Natural killer cell (primary cell): Measurements from ENCODE around the gene CCDC88B. TPM values are rescaled to one million over a fixed set of nuclear protein-coding genes. Genes with fewer than 3 reads are reported as not detected.

ENCODE experiments used
- ATAC-seq, 3 donors: fragments of 150-1000 bp in 2 of 3; fragments of 200-7000 bp in 1 of 3; cut with Tn5 transposase; 1 replicate in 1 of 3; 2 replicates in 2 of 3; pipeline ENCODE4 v1.10.0; 2021; ENCODE audit warnings: mild to moderate bottlenecking in 2 of 3, moderate library complexity in 2 of 3
- DNase-seq, 2 donors: peaks; one replicate each; pipeline versions ENCODE4 v3.0.0 to v3.0.0-alpha.2; 2013 to 2021; ENCODE audit warnings: mixed read lengths in 1 of 2
- H3K27ac ChIP-seq: one replicate; pipeline ENCODE4 v1.5.1; 2013; ENCODE audit warnings: mild to moderate bottlenecking, low read length
- H3K27me3 ChIP-seq: one replicate; pipeline ENCODE4 v1.6.1; 2013; ENCODE audit warnings: low read length; ENCODE audit not compliant: control insufficient read depth, insufficient read depth
- H3K36me3 ChIP-seq: one replicate; pipeline ENCODE4 v1.6.1; 2013; ENCODE audit warnings: low read length; ENCODE audit not compliant: control insufficient read depth, insufficient read depth
- H3K4me1 ChIP-seq: one replicate; pipeline ENCODE4 v1.6.1; 2013; ENCODE audit warnings: low read length; ENCODE audit not compliant: control insufficient read depth, insufficient read depth
- H3K4me3 ChIP-seq: one replicate; pipeline ENCODE4 v1.5.1; 2013; ENCODE audit warnings: low read length
- H3K9me3 ChIP-seq: one replicate; pipeline ENCODE4 v1.6.1; 2013; ENCODE audit warnings: low read length; ENCODE audit not compliant: control insufficient read depth, insufficient read depth
- H3K27ac Mint-ChIP-seq, 2 donors: one replicate each; pipeline ENCODE4 v1.8.0; 2022; ENCODE audit warnings: mild to moderate bottlenecking in 2 of 2, mixed read lengths in 2 of 2, moderate library complexity in 1 of 2
- H3K27me3 Mint-ChIP-seq, 2 donors: one replicate each; pipeline ENCODE4 v1.8.0; 2022; ENCODE audit warnings: low read depth in 2 of 2, mixed read lengths in 2 of 2
- H3K36me3 Mint-ChIP-seq: one replicate; pipeline ENCODE4 v1.8.0; 2022; ENCODE audit warnings: mixed read lengths
- H3K4me1 Mint-ChIP-seq, 2 donors: one replicate each; pipeline ENCODE4 v1.8.0; 2022; ENCODE audit warnings: mixed read lengths in 2 of 2
- H3K4me3 Mint-ChIP-seq: one replicate; pipeline ENCODE4 v1.8.0; 2022; ENCODE audit warnings: mild to moderate bottlenecking, moderate library complexity, mixed read lengths
- H3K9me3 Mint-ChIP-seq, 2 donors: one replicate each; pipeline ENCODE4 v1.8.0; 2022; ENCODE audit warnings: mixed read lengths in 2 of 2
- WGBS: methylation state at CpG from one replicate; pipeline ENCODE4 v1.1.7; 2013; ENCODE audit warnings: missing lambda C conversion rate; ENCODE audit not compliant: insufficient coverage; 5-methylcytosine and 5-hydroxymethylcytosine counted together
- intact Hi-C: fragments of 100-400 bp; cut with micrococcal nuclease; formaldehyde crosslinking; loops from one replicate; pipeline ENCODE4 v1.14.2; 2022
- total RNA-seq, 4 donors: library from RNA; stranded (reverse); fragments of 120-200 nt in 1 of 4; gene quantifications; one replicate each; pipeline versions ENCODE4 v1.2.3 to v1.2.4, GENCODE V29; 2013 to 2022
- TF ChIP-seq, protein P1 (sequence below): fragments of 200-600 bp; IDR thresholded peaks from one replicate; pipeline ENCODE4 v1.8.0; 2022; ENCODE audit warnings: antibody characterized with exemption

CCDC88B gene
- total RNA-seq, 3 donors from 2014 or later (not counting 1 experiment from before 2014, with no cell fraction given), result 262 to 276 (median 272) TPM

DNA sequence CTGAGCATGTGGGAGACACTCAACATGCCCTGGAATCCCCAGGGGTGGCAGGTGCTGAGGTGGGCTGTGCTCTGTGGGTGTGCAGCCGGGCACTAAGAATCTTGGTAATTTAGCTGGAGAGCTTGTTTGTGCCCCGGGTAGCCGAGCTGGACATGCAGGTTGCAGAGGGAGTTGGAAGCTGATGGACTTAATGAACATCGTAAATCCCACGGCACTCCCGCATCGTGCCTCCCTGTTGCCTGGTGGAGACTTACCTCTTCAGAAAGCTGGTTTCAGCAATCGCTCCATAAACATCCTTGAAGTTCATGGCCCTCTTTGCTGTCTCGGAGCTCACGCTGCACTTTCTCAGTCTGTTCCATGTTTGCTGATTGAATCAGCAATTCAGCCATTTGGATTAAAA lies 48.9 kb downstream of the CCDC88B start:
- TF ChIP-seq, protein P1, sequence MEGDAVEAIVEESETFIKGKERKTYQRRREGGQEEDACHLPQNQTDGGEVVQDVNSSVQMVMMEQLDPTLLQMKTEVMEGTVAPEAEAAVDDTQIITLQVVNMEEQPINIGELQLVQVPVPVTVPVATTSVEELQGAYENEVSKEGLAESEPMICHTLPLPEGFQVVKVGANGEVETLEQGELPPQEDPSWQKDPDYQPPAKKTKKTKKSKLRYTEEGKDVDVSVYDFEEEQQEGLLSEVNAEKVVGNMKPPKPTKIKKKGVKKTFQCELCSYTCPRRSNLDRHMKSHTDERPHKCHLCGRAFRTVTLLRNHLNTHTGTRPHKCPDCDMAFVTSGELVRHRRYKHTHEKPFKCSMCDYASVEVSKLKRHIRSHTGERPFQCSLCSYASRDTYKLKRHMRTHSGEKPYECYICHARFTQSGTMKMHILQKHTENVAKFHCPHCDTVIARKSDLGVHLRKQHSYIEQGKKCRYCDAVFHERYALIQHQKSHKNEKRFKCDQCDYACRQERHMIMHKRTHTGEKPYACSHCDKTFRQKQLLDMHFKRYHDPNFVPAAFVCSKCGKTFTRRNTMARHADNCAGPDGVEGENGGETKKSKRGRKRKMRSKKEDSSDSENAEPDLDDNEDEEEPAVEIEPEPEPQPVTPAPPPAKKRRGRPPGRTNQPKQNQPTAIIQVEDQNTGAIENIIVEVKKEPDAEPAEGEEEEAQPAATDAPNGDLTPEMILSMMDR, result no peak
- DNase-seq (no peak), ATAC-seq (no peak)
- H3K27ac Mint-ChIP-seq, result no peak overlapping the region
- no peaks in the 10 kb centered on the region for H3K27me3 ChIP-seq
- peaks cover 31% of the 10 kb centered on the region for H3K4me1 ChIP-seq
- no peaks in the 10 kb centered on the region for H3K36me3 ChIP-seq
- H3K27me3 Mint-ChIP-seq, result peaks cover 0 to 11% of the 10 kb centered on the region in 2 donors
- whole genome bisulfite sequencing, result 95% methylated on average over 10 of the region's 10 CpGs
- no peaks in the 10 kb centered on the region for H3K9me3 Mint-ChIP-seq
- H3K27ac ChIP-seq, result no peak overlapping the region
- no peak overlapping the region for H3K4me3 Mint-ChIP-seq
- intact Hi-C loops, result no loop called here
- no peaks in the 10 kb centered on the region for H3K36me3 Mint-ChIP-seq
- H3K4me3 ChIP-seq, result no peak overlapping the region
- no peaks in the 10 kb centered on the region for H3K9me3 ChIP-seq
- peaks cover 13 to 39% of the 10 kb centered on the region in 2 donors for H3K4me1 Mint-ChIP-seq

DNA sequence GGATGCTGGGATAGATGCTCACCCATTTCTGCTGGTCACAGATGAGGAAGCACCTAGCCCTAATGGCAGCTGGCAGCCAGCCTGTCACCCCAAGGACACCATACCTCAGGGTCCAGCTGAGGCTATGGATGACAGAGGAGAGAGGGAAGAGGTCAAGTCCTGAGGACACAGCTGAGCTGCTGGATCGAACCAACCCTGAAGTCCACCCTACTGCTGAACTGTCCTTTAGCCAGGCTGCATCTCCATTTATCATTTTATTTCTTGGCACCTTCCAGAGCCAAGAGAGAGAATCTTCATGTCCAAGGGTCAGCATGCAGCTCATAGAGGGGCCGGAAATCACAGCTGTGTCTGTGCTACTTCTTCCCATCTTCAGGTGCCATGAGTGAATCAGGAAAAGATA lies 49.8 kb downstream of the CCDC88B start:
- no peak overlapping the region for H3K27ac Mint-ChIP-seq
- H3K36me3 Mint-ChIP-seq, result no peaks in the 10 kb centered on the region

DNA sequence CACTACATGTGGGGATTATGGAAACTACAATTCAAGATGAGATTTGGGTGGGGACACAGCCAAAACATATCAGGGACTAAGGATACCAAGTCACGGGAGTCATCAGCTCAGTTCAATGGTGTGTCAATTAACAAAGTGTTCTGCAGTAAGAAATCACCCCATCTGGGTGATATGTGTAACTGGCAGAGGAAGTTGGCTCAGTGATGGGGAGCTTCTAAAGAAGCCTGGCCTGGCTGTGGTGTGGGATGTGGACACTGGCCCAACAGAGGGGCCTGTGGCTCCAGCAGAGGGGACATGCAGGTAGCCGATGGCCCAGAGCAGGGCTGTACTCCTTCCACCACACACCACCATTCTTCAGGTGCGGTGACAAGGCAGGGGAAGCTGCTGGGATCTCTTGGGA lies 50.6 kb downstream of the CCDC88B start:
- Histone ChIP-seq H3K27ac (no peak overlapping the region), H3K9me3 (no peaks in the 10 kb centered on the region), H3K4me3 (no peak overlapping the region), H3K27me3 (no peaks in the 10 kb centered on the region), H3K36me3 (no peaks in the 10 kb centered on the region), H3K4me1 (peaks cover 24% of the 10 kb centered on the region)
- DNase-seq (no peak), ATAC-seq (peak in 1 of 3 donors; percentile 24)
- no peaks in the 10 kb centered on the region for H3K9me3 Mint-ChIP-seq
- H3K27me3 Mint-ChIP-seq, result peaks cover 0 to 9% of the 10 kb centered on the region in 2 donors
- H3K4me3 Mint-ChIP-seq, result no peak overlapping the region
- H3K4me1 Mint-ChIP-seq, result peaks cover 13 to 36% of the 10 kb centered on the region in 2 donors
- WGBS, result 62% methylated on average over 3 of the region's 3 CpGs
- intact Hi-C loops, result no loop called here
- TF ChIP-seq, protein P1, result no peak
- no peaks in the 10 kb centered on the region for H3K36me3 Mint-ChIP-seq
- peak overlapping the region; percentile 23 to 60 for H3K27ac Mint-ChIP-seq

More for the DNA sequence above, 49.8 kb downstream of the CCDC88B start:
- 100% methylated on average over 2 of the region's 2 CpGs for WGBS
- Histone ChIP-seq H3K27ac (no peak overlapping the region), H3K36me3 (no peaks in the 10 kb centered on the region), H3K27me3 (no peaks in the 10 kb centered on the region), H3K4me1 (peaks cover 30% of the 10 kb centered on the region), H3K9me3 (no peaks in the 10 kb centered on the region), H3K4me3 (no peak overlapping the region)
- Mint-ChIP-seq H3K4me1 (peaks cover 13 to 39% of the 10 kb centered on the region in 2 donors), H3K9me3 (no peaks in the 10 kb centered on the region), H3K4me3 (no peak overlapping the region), H3K27me3 (peaks cover 0 to 11% of the 10 kb centered on the region in 2 donors)
- intact Hi-C loops, result no loop called here
- ATAC-seq (no peak), DNase-seq (no peak)
- TF ChIP-seq, protein P1, result no peak

DNA sequence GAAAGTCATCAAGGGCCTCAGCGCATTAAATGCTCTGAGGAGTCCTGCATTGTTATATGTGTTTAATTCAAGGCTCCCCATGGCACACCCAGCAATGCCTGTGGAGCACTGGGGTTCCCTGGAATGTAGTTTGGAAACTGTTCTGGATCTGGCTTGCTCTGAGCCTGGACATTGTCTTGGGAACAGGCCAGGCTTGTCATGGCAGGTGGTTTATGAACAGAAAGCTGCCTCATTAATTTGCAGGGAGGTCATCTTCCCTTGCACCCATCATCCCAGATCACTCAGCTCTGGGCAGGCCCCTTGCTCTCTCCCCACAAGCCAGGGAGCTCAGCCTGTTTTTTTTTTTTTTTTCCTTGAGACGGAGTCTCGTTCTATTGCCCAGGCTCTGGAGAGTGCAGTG lies 51.8 kb downstream of the CCDC88B start:
- TF ChIP-seq, protein P1, result no peak
- Histone ChIP-seq H3K4me3 (no peak overlapping the region), H3K27ac (no peak overlapping the region), H3K27me3 (no peaks in the 10 kb centered on the region), H3K4me1 (peaks cover 20% of the 10 kb centered on the region), H3K36me3 (no peaks in the 10 kb centered on the region), H3K9me3 (no peaks in the 10 kb centered on the region)
- Mint-ChIP-seq H3K27ac (no peak overlapping the region), H3K36me3 (no peaks in the 10 kb centered on the region), H3K9me3 (no peaks in the 10 kb centered on the region), H3K4me3 (no peak overlapping the region), H3K27me3 (peaks cover 0 to 5% of the 10 kb centered on the region in 2 donors), H3K4me1 (peaks cover 11 to 30% of the 10 kb centered on the region in 2 donors)
- DNase-seq (no peak), ATAC-seq (no peak)
- intact Hi-C loops, result no loop called here
- WGBS, result 100% methylated on average over 3 of the region's 3 CpGs
